Ovary (tissue), 9 donors: ENCODE data around the gene CDK15. TPM values are rescaled to one million over a fixed set of nuclear protein-coding genes. Genes with fewer than 3 reads are reported as not detected.

Source experiments
- DNase-seq, 5 donors: peaks; one replicate each; pipeline ENCODE4 v3.0.0-alpha.2; 2019 to 2020
- H3K27ac ChIP-seq, 2 donors: fragments of 200-600 bp; one replicate each; pipeline versions ENCODE4 v1.5.1 to v1.8.0; 2019 to 2022
- H3K27me3 ChIP-seq: fragments of 200-600 bp; one replicate; pipeline ENCODE4 v1.8.0; 2022
- H3K36me3 ChIP-seq: fragments of 200-600 bp; sonication (generic); one replicate; pipeline ENCODE4 v1.5.1; 2019
- H3K4me1 ChIP-seq: one replicate; pipeline ENCODE4 v1.8.1; 2013; ENCODE audit warnings: mild to moderate bottlenecking, moderate library complexity; ENCODE audit not compliant: insufficient read depth
- H3K4me3 ChIP-seq: fragments of 200-600 bp; sonication (generic); one replicate; pipeline ENCODE4 v1.5.1; 2017
- H3K9me3 ChIP-seq, 2 donors: fragments of 200-600 bp in 1 of 2; sonication (generic) in 1 of 2; one replicate each; pipeline versions ENCODE4 v1.5.1 to v1.8.1; 2013 to 2019; ENCODE audit warnings: mild to moderate bottlenecking in 1 of 2, moderate library complexity in 1 of 2
- CTCF ChIP-seq, 3 donors: fragments of 450-650 bp in 2 of 3; fragments of 200-600 bp in 1 of 3; IDR thresholded peaks; one replicate each; pipeline versions ENCODE4 v1.5.1 to v1.8.0; 2016 to 2022; ENCODE audit warnings: antibody characterized with exemption in 3 of 3, mild to moderate bottlenecking in 1 of 3
- EP300 ChIP-seq: sonication (generic); formaldehyde crosslinking; IDR thresholded peaks from one replicate; pipeline ENCODE4 v1.6.1; 2017; ENCODE audit warnings: antibody characterized with exemption
- POLR2A ChIP-seq: fragments of 450-650 bp; IDR thresholded peaks from one replicate; pipeline ENCODE4 v1.6.1; 2017; ENCODE audit warnings: antibody characterized with exemption, mild to moderate bottlenecking, moderate library complexity
- WGBS, 3 donors: extraction: QIAGEN DNeasy Blood & Tissue Kit in 1 of 3; methylation state at CpG; one replicate each; pipeline versions ENCODE4 v1.1.5 to v1.1.7; 2013 to 2017; 5-methylcytosine and 5-hydroxymethylcytosine counted together
- intact Hi-C, 4 donors: fragments of 100-400 bp; cut with DNase I; formaldehyde crosslinking; loops; one replicate each; pipeline versions ENCODE4 v1.11.0 to v1.15.1; 2022 to 2023
- polyA plus RNA-seq, 2 donors: library from polyadenylated mRNA; stranded (reverse); fragments of 200-250 nt in 1 of 2; fragments of 350-450 nt in 1 of 2; fragmentation: Illumina TruSeq in 1 of 2; extraction: RNeasy Lipid Tissue Mini Kit (QIAGEN cat#74804) in 1 of 2; gene quantifications; one replicate each; pipeline ENCODE4 v1.2.3, GENCODE V29; 2013 to 2014
- total RNA-seq, 7 donors: library from RNA; depleted of rRNA in 2 of 7; stranded (reverse); fragments of >200 nt in 2 of 7; fragmentation: NEBNext Ultra II Directional in 3 of 7; extraction: Animal tissue kit (Norgen Biotek cat#: 25700) in 3 of 7; gene quantifications; one replicate each; pipeline versions ENCODE4 v1.1.0 to v1.2.4, GENCODE V29; 2016 to 2023
- donor health status: DM: no; HTN: no; CAD: no; lungs with moderate emphysema.
- donor health status: DM: no; HTN: no; CAD: no.
- donor health status: Bipolar disorder and iron deficiency.
- donor health status: DM: yes; HTN: yes; CAD: no.
- donor health status: DM: no; HTN: no; CAD: no.
- donor health status: DM: yes; HTN: yes; CAD: no.

The CDK15 gene
- total and polyA plus RNA-seq, 9 donors = 3.7 to 14.9 (median 5.3) TPM

- WGBS, 3 donors = 93 to 96% (median 94%) methylated on average over 3 of the region's 3 CpGs
- H3K9me3 ChIP-seq = no peaks in the 10 kb centered on the region
- no peaks in the 10 kb centered on the region for H3K36me3 ChIP-seq
- H3K27ac ChIP-seq = no peak overlapping the region
- intact Hi-C loops = no loop called here
- H3K4me1 ChIP-seq = no peaks in the 10 kb centered on the region
- DNase-seq = no peak
- H3K4me3 ChIP-seq = no peak overlapping the region
- H3K27me3 ChIP-seq = no peaks in the 10 kb centered on the region
- TF ChIP-seq EP300 = no peak
- TF ChIP-seq CTCF (IDR thresholded peaks at IDR 0.05) = no peak
- TF ChIP-seq POLR2A = no peak
Measured at GRCh38 chr2:201827621-201828020, 21.3 kb downstream of the CDK15 start.

- Histone ChIP-seq H3K4me1 (no peaks in the 10 kb centered on the region), H3K27me3 (no peaks in the 10 kb centered on the region), H3K4me3 (no peak overlapping the region), H3K36me3 (no peaks in the 10 kb centered on the region), H3K27ac (no peak overlapping the region), H3K9me3 (no peaks in the 10 kb centered on the region)
- WGBS, 3 donors = 82 to 92% (median 83%) methylated on average over 2 of the region's 2 CpGs
- no peak for DNase-seq
- intact Hi-C loops = no loop called here
- TF ChIP-seq EP300 (no peak), POLR2A (no peak), CTCF (IDR thresholded peaks at IDR 0.05) (no peak)
Measured at GRCh38 chr2:201828220-201828619, 21.9 kb downstream of the CDK15 start.

- H3K9me3 ChIP-seq = no peaks in the 10 kb centered on the region
- no peak for TF ChIP-seq EP300
- no peak for TF ChIP-seq CTCF (IDR thresholded peaks at IDR 0.05)
- TF ChIP-seq POLR2A = no peak
- 92 to 100% (median 98%) methylated on average over 1 of the region's 1 CpG for WGBS, 3 donors
- intact Hi-C loops = no loop called here
- no peaks in the 10 kb centered on the region for H3K4me1 ChIP-seq
- no peak overlapping the region for H3K27ac ChIP-seq
- no peak for DNase-seq
- H3K4me3 ChIP-seq = no peak overlapping the region
- H3K36me3 ChIP-seq = no peaks in the 10 kb centered on the region
- H3K27me3 ChIP-seq = no peaks in the 10 kb centered on the region
Measured at GRCh38 chr2:201830666-201831065, 24.3 kb downstream of the CDK15 start.

GRCh38 chr2:201831469-201831868 lies 25.1 kb downstream of the CDK15 start:
- 76 to 87% (median 82%) methylated on average over 2 of the region's 2 CpGs for WGBS, 3 donors
- no peaks in the 10 kb centered on the region for H3K27me3 ChIP-seq
- DNase-seq = no peak
- intact Hi-C loops = no loop called here
- no peak for TF ChIP-seq EP300
- no peak for TF ChIP-seq CTCF (IDR thresholded peaks at IDR 0.05)
- no peak for TF ChIP-seq POLR2A
- H3K27ac ChIP-seq = no peak overlapping the region
- H3K36me3 ChIP-seq = no peaks in the 10 kb centered on the region
- no peak overlapping the region for H3K4me3 ChIP-seq
- no peaks in the 10 kb centered on the region for H3K9me3 ChIP-seq
- no peaks in the 10 kb centered on the region for H3K4me1 ChIP-seq

- WGBS, 3 donors = 86 to 90% (median 90%) methylated on average over 9 of the region's 9 CpGs
- Histone ChIP-seq H3K4me1 (no peaks in the 10 kb centered on the region), H3K36me3 (no peaks in the 10 kb centered on the region), H3K27me3 (no peaks in the 10 kb centered on the region), H3K9me3 (no peaks in the 10 kb centered on the region), H3K27ac (no peak overlapping the region), H3K4me3 (no peak overlapping the region)
- TF ChIP-seq EP300 (no peak), POLR2A (no peak), CTCF (IDR thresholded peaks at IDR 0.05) (no peak)
- no peak for DNase-seq
- intact Hi-C loops = no loop called here
Measured at GRCh38 chr2:201833781-201834180, 27.4 kb downstream of the CDK15 start.
